ENCODE data around the gene P4HA3.

The P4HA3 gene

DNA sequence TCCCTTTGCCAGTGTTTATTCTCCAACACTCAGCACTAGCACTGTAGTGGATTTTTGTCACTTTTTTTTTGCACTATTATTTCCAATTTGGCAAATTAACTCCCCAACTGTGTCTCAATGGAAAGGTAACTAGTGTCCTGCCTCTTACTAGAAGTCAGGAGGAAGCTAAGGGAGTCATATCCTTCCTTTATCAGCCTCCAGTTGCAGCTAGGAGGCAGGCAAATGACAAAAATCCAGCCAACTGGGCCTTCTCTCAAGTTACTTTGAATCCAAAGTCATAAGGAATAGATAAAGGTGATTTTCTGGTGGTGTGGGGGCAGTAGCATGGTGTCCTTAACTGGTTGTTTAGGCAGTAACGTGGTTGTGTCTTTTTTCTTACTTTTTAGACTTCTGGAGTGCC, 15.6 kb upstream of the P4HA3 start:
- TF ChIP-seq, protein P1, sequence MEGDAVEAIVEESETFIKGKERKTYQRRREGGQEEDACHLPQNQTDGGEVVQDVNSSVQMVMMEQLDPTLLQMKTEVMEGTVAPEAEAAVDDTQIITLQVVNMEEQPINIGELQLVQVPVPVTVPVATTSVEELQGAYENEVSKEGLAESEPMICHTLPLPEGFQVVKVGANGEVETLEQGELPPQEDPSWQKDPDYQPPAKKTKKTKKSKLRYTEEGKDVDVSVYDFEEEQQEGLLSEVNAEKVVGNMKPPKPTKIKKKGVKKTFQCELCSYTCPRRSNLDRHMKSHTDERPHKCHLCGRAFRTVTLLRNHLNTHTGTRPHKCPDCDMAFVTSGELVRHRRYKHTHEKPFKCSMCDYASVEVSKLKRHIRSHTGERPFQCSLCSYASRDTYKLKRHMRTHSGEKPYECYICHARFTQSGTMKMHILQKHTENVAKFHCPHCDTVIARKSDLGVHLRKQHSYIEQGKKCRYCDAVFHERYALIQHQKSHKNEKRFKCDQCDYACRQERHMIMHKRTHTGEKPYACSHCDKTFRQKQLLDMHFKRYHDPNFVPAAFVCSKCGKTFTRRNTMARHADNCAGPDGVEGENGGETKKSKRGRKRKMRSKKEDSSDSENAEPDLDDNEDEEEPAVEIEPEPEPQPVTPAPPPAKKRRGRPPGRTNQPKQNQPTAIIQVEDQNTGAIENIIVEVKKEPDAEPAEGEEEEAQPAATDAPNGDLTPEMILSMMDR (IDR thresholded peaks at IDR 0.05; ENCODE audit: control extremely low read depth, extremely low read depth, low read depth, missing control alignments): no peak
- ChIA-PET POLR2A (no interaction called here), CTCF (no interaction called here)

DNA sequence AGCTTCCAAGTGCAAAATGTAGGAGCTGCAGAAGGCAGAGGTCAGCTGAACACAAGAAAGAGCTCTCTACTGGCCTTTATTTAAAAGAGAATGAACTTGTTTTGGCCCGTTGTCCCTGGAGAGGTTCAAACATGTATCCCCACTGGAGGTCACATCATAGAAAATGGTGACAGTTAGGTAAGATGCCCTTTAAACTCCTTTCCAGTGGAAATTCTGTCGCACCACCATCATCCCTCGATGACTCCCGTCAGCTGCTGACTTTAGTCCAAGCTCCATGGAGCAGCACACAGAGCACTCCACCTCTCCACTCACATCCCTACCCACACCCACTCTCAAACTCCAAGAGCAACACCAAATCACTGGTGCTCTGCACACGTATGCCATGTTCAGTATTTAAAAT, 15.2 kb upstream of the P4HA3 start:
- CTCF ChIA-PET: no interaction called here
- DNase-seq (ENCODE audit: extremely low spot score): no peak
- POLR2A ChIA-PET: no interaction called here
- TF ChIP-seq, protein P1 (IDR thresholded peaks at IDR 0.05; ENCODE audit: control extremely low read depth, extremely low read depth, low read depth, missing control alignments): no peak

More for the DNA sequence above, 15.6 kb upstream of the P4HA3 start:
- no peak for DNase-seq (ENCODE audit: extremely low spot score)

DNA sequence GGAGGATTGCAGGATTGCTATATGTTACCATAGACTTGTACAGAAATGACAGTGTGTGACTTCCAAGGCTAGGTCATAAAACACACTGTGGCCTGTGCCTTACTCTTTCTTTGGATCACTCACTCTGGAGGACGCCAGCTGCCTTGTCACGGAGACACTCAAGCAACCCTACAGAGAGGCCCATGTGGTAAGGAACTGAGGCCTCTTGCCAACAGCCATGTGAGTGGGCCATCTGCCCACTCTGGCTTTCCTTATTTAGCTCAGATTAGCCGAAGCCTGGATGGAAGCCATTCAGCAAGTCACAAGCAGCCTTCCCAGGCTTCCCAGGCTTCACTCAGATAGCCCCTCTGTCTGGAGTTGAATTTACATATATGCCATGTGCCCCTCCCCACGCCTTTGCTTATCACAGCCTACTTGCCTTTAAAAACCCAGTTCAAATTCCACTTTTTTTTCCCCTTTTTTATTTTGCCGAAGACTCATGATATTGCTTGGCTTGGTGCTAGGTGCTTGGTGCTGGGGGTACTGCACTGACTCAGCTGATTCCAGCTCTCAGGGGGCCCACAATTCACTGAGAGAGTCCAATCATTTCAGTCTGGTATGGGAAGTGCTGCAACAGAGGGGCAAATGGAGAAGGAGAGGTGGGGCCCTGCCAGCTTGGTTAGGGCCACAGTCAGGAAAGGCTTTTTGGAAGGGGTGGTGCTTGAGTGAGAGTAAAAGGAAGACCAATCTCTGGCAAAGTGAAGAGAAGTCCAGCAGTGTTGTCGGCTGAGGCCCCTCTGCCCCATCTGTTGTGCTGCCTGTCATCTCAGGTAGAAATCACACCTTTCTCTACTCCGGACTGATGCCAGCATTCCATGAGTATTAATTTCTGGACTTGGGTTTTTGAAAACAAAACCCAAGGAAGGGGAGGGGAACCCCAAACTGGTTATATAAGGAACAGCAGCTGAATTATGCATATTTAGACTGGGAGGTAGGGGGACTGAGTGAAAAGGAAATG, 14.5 kb upstream of the P4HA3 start:
- ChIA-PET POLR2A (no interaction called here), CTCF (interaction anchor here (1.3 kb wide), 1 partner anchor 70 kb away, joined by 3 read pairs; no protein-coding TSS in a partner anchor)
- no peak for DNase-seq (ENCODE audit: extremely low spot score)
- TF ChIP-seq, protein P1 (IDR thresholded peaks at IDR 0.05; ENCODE audit: control extremely low read depth, extremely low read depth, low read depth, missing control alignments): no peak

DNA sequence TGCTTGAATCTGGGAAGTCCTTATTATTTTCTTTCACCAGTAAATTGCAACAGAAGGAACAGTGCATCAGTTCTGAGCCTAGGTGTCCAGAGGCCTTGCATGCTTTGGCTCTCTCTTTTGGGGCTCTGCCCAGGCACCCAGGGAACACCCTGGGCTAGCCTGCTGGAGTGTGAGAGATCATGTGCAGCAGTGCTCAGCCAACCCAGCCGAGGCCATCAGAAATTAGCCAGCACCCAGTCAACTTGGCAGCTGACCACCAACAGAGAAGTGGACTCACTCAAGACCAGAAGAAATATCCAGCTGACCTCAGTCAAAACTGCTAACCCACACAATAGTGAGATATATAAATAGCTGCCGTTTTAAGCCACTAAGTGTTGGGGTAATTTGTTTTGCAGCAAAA, 11.2 kb upstream of the P4HA3 start:
- DNase-seq (ENCODE audit: extremely low spot score): no peak
- ChIA-PET CTCF (interaction anchor here (1.5 to 4.8 kb wide), 4 partner anchors 24 to 358 kb away, joined by 3 to 22 read pairs (median 10); partner anchors contain the start of gene PGM2L1), POLR2A (no interaction called here)

DNA sequence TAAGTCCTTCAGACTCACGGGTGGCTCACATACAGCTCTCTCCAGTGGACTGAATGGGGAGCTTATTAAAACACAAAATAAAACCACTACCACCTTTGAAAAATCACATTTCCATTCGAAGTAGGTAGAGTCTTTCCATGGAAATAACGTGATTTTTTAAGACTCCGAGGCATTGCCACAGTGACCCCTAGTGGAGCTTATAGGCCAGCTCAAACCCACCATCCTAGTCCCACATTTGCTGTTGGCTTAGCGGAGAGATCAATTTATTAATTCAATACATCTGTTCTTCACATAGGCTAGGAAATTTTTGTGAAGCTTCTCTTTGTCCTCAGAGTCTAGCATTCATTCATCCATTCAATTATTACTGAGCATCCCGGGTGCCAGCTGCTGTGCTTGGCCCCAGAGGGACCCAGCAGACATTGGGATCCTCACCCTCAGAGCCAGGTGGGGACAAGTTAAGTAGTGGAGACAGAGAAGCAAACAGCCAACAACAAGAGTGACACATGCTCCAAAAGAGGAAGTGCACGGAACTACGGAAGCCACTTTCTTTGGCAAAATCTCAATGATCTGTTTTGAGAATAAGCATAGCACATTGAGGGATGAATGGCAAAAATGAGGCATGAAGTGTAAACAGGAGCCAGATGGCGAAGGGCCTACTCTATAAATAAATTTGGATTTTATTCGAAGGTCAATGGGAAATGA, 10.2 kb upstream of the P4HA3 start:
- CTCF ChIA-PET: interaction anchor here (0.7 to 4.8 kb wide), 23 partner anchors 8 to 695 kb away, joined by 3 to 22 read pairs (median 3); partner anchors contain the start of gene PGM2L1
- TF ChIP-seq, protein P1 (IDR thresholded peaks at IDR 0.05; ENCODE audit: control extremely low read depth, extremely low read depth, low read depth, missing control alignments): peak; percentile 50
- POLR2A ChIA-PET: no interaction called here
- no peak for DNase-seq (ENCODE audit: extremely low spot score)

More for the DNA sequence above, 11.2 kb upstream of the P4HA3 start:
- TF ChIP-seq, protein P1 (IDR thresholded peaks at IDR 0.05; ENCODE audit: control extremely low read depth, extremely low read depth, low read depth, missing control alignments): no peak

DNA sequence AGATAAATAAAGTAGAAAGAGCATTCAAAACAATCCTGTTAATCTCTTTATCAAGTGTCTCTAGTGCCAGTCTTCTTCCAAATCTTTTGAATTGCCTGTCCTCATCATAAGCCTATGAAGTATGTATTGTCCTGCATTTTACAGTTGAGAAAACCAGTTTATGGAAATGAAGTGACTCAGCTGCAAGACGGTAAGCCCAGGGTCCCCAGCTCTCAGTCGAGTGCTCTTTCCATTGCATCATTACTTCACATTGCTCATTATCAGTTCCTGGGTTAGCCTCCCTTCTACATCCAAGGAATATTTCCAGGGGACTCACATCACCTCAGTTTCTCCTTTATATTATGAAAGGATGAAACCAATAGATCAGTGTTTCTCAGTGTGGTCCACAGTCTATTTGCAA, 9.1 kb upstream of the P4HA3 start:
- POLR2A ChIA-PET: no interaction called here
- CTCF ChIA-PET: interaction anchor here (0.8 to 4.8 kb wide), 12 partner anchors 20 to 694 kb away, joined by 3 to 22 read pairs (median 4); no protein-coding TSS in a partner anchor

More for the DNA sequence above, 9.1 kb upstream of the P4HA3 start:
- TF ChIP-seq, protein P1 (IDR thresholded peaks at IDR 0.05; ENCODE audit: control extremely low read depth, extremely low read depth, low read depth, missing control alignments): no peak
- no peak for DNase-seq (ENCODE audit: extremely low spot score)

All from GM10248 (cell line).